GM19193 (cell line): ENCODE data around the gene TGFBR3.

Experiments
- POLR2A ChIP-seq: IDR thresholded peaks from 4 replicates; pipeline ENCODE4 v1.6.1; 2011; ENCODE audit not compliant: insufficient read depth, insufficient read length; ENCODE audit errors: extremely low read depth

The TGFBR3 gene

GRCh38 chr1:91661121-91661520 is 224.8 kb downstream of the TGFBR3 start:
- no peak for TF ChIP-seq POLR2A

- TF ChIP-seq POLR2A = no peak
These were observed 225.2 kb downstream of the TGFBR3 start for GRCh38 chr1:91660708-91661107.

GRCh38 chr1:91655912-91656449 is 230.0 kb downstream of the TGFBR3 start:
- TF ChIP-seq POLR2A = no peak

GRCh38 chr1:91653183-91653582 is 232.8 kb downstream of the TGFBR3 start:
- TF ChIP-seq POLR2A = no peak

- no peak for TF ChIP-seq POLR2A
These were observed 234.3 kb downstream of the TGFBR3 start for GRCh38 chr1:91651661-91652071.

GRCh38 chr1:91651243-91651642 is 234.7 kb downstream of the TGFBR3 start:
- no peak for TF ChIP-seq POLR2A

- no peak for TF ChIP-seq POLR2A
These were observed 235.2 kb downstream of the TGFBR3 start for GRCh38 chr1:91650764-91651163.

GRCh38 chr1:91647061-91647460 is 238.9 kb downstream of the TGFBR3 start:
- TF ChIP-seq POLR2A = no peak

- TF ChIP-seq POLR2A = no peak
These were observed 240.9 kb downstream of the TGFBR3 start for GRCh38 chr1:91645031-91645430.

GRCh38 chr1:91643431-91643830 is 242.5 kb downstream of the TGFBR3 start:
- no peak for TF ChIP-seq POLR2A

- TF ChIP-seq POLR2A = no peak
These were observed 244.9 kb downstream of the TGFBR3 start for GRCh38 chr1:91640877-91641526.

GRCh38 chr1:91637539-91637994 is 248.4 kb downstream of the TGFBR3 start:
- no peak for TF ChIP-seq POLR2A

GRCh38 chr1:91635763-91636162 is 250.2 kb downstream of the TGFBR3 start:
- TF ChIP-seq POLR2A = no peak

- TF ChIP-seq POLR2A = no peak
These were observed 252.5 kb downstream of the TGFBR3 start for GRCh38 chr1:91633438-91633837.

GRCh38 chr1:91631718-91632330 is 254.1 kb downstream of the TGFBR3 start:
- TF ChIP-seq POLR2A = no peak

GRCh38 chr1:91630803-91631202 is 255.1 kb downstream of the TGFBR3 start:
- TF ChIP-seq POLR2A = no peak
